Bronchial epithelial cell (primary cell): ENCODE results near the gene PBRM1. TPM values are rescaled to one million over a fixed set of nuclear protein-coding genes. Genes with fewer than 3 reads are reported as not detected.
A peak's percentile ranks its signal among the peaks of the same experiment; 100 is the strongest.

Experiments
- DNase-seq: peaks from one replicate; pipeline ENCODE4 v3.0.0-alpha.2; 2010; ENCODE audit warnings: low read depth
- FAIRE-seq: peaks from 2 replicates; lab custom pipeline; 2011; peaks lifted over from hg19 to GRCh38; lab: Jason Lieb, UNC
- H3K27me3 ChIP-seq: 2 replicates; pipeline ENCODE4 v1.5.1; 2011; ENCODE audit warnings: low read length; ENCODE audit not compliant: control insufficient read depth, insufficient read depth
- H3K36me3 ChIP-seq: 2 replicates; pipeline ENCODE4 v1.5.1; 2011; ENCODE audit warnings: low read length; ENCODE audit not compliant: control insufficient read depth, insufficient read depth
- H3K4me3 ChIP-seq: 2 replicates; pipeline ENCODE4 v1.5.1; 2011; ENCODE audit warnings: mild to moderate bottlenecking, low read depth, low read length, control low read depth
- CTCF ChIP-seq: IDR thresholded peaks from 2 replicates; pipeline ENCODE4 v1.5.1; 2011; ENCODE audit warnings: mild to moderate bottlenecking, moderate library complexity, low read length, control low read depth, inconsistent platforms; ENCODE audit not compliant: insufficient read depth, severe bottlenecking
- total RNA-seq: library from RNA; depleted of rRNA; stranded (reverse); fragments of >200 nt; gene quantifications from 2 replicates; pipeline ENCODE4 v1.2.1, GENCODE V29; 2014

PBRM1 gene
- total RNA-seq, 1 donor from 2014 or later: 95.6 TPM

GRCh38 chr3:52714335-52715302 lies 28.9 kb upstream of the PBRM1 start:
- DNase-seq: no peak
- TF ChIP-seq CTCF: no peak
- Histone ChIP-seq H3K4me3 (no peak overlapping the region), H3K36me3 (peaks cover 4% of the 10 kb centered on the region), H3K27me3 (no peaks in the 10 kb centered on the region)
- FAIRE-seq: no peak

GRCh38 chr3:52712291-52713212 lies 26.8 kb upstream of the PBRM1 start:
- peaks cover 2% of the 10 kb centered on the region for H3K36me3 ChIP-seq
- no peak for TF ChIP-seq CTCF
- DNase-seq: no peak
- no peaks in the 10 kb centered on the region for H3K27me3 ChIP-seq
- FAIRE-seq: no peak
- H3K4me3 ChIP-seq: no peak overlapping the region

- Histone ChIP-seq H3K4me3 (no peak overlapping the region), H3K27me3 (no peaks in the 10 kb centered on the region), H3K36me3 (peaks cover 2% of the 10 kb centered on the region)
- no peak for DNase-seq
- FAIRE-seq: no peak
- TF ChIP-seq CTCF: no peak
These were observed 24.8 kb upstream of the PBRM1 start for GRCh38 chr3:52710512-52710911.

GRCh38 chr3:52707585-52707984 lies 21.9 kb upstream of the PBRM1 start:
- FAIRE-seq (no peak), DNase-seq (no peak)
- Histone ChIP-seq H3K4me3 (no peak overlapping the region), H3K36me3 (peaks cover 2% of the 10 kb centered on the region), H3K27me3 (no peaks in the 10 kb centered on the region)
- no peak for TF ChIP-seq CTCF

- DNase-seq (peak; percentile 67), FAIRE-seq (no peak)
- H3K27me3 ChIP-seq: no peaks in the 10 kb centered on the region
- H3K4me3 ChIP-seq: peak within 1 kb of the TSS; percentile 98
- no peak for TF ChIP-seq CTCF
- H3K36me3 ChIP-seq: no peaks in the 10 kb centered on the region
These were observed 20.3 kb upstream of the PBRM1 start, which contains the start of the genes GLT8D1 and SPCS1 for GRCh38 chr3:52705688-52706686. GLT8D1 (minus strand) TSS chr3:52705791; CDS start chr3:52700460, 5,331 bp downstream. SPCS1 (plus strand) TSS chr3:52706106; CDS start chr3:52706247, 141 bp downstream.
